HG03159 (cell line): ENCODE data around the gene VAV3.
"Not testable (repeated sequence)": the region's sequence is repeated elsewhere in the genome, so short reads cannot be mapped to it uniquely, and the experiment has no call there.

Source experiments
- ATAC-seq: cut with Tn5 transposase; IDR thresholded peaks from one replicate; pipeline ENCODE4 v1.9.1; 2021; ENCODE audit warnings: mild to moderate bottlenecking, moderate library complexity; ENCODE audit not compliant: unreplicated experiment

VAV3 gene

GRCh38 chr1:107748531-107748930 is 216.4 kb downstream of the VAV3 start:
- no peak for ATAC-seq

GRCh38 chr1:107741242-107741641 is 223.7 kb downstream of the VAV3 start:
- ATAC-seq = no peak

- no peak for ATAC-seq
Measured at GRCh38 chr1:107740579-107740978, 224.4 kb downstream of the VAV3 start.

- ATAC-seq = no peak
Measured at GRCh38 chr1:107739651-107740050, 225.3 kb downstream of the VAV3 start.

- peak; percentile 71 for ATAC-seq
Measured at GRCh38 chr1:107739201-107739600, 225.8 kb downstream of the VAV3 start.

GRCh38 chr1:107733401-107733800 is 231.6 kb downstream of the VAV3 start:
- not testable (repeated sequence) for ATAC-seq

- no peak for ATAC-seq
Measured at GRCh38 chr1:107727866-107728265, 237.1 kb downstream of the VAV3 start.

- ATAC-seq = no peak
Measured at GRCh38 chr1:107726860-107727259, 238.1 kb downstream of the VAV3 start.

GRCh38 chr1:107724648-107725047 is 240.3 kb downstream of the VAV3 start:
- ATAC-seq = no peak

- ATAC-seq = not testable (repeated sequence)
Measured at GRCh38 chr1:107720210-107720609, 244.8 kb downstream of the VAV3 start.

GRCh38 chr1:107710005-107710404 is 255.0 kb downstream of the VAV3 start:
- no peak for ATAC-seq

- ATAC-seq = no peak
Measured at GRCh38 chr1:107707111-107707510, 257.9 kb downstream of the VAV3 start.

- ATAC-seq = no peak
Measured at GRCh38 chr1:107706182-107706581, 258.8 kb downstream of the VAV3 start.

- ATAC-seq = no peak
Measured at GRCh38 chr1:107704911-107705310, 260.1 kb downstream of the VAV3 start.

- no peak for ATAC-seq
Measured at GRCh38 chr1:107702946-107703571, 261.9 kb downstream of the VAV3 start.

GRCh38 chr1:107700651-107701050 is 264.3 kb downstream of the VAV3 start:
- not testable (repeated sequence) for ATAC-seq

GRCh38 chr1:107698161-107698560 is 266.8 kb downstream of the VAV3 start:
- no peak for ATAC-seq

- no peak for ATAC-seq
Measured at GRCh38 chr1:107695341-107695740, 269.6 kb downstream of the VAV3 start.

GRCh38 chr1:107692580-107693345 is 272.2 kb downstream of the VAV3 start:
- no peak for ATAC-seq

- ATAC-seq = no peak
Measured at GRCh38 chr1:107691540-107691939, 273.4 kb downstream of the VAV3 start.

- no peak for ATAC-seq
Measured at GRCh38 chr1:107690491-107690890, 274.5 kb downstream of the VAV3 start.

GRCh38 chr1:107689733-107690132 is 275.2 kb downstream of the VAV3 start:
- ATAC-seq = no peak
